DND-41 (cell line): ENCODE data around the gene ARRDC1.
"Not testable (repeated sequence)": the region's sequence is repeated elsewhere in the genome, so short reads cannot be mapped to it uniquely, and the experiment has no call there.

Experiments used
- ATAC-seq: fragments of 200-7000 bp; cut with Tn5 transposase; 3 replicates; pipeline ENCODE4 v1.9.1; 2021; ENCODE audit warnings: low read depth; ENCODE audit not compliant: insufficient read depth
- DNase-seq: peaks from one replicate; pipeline ENCODE4 v3.0.0-alpha.2; 2020
- H2AFZ ChIP-seq: 2 replicates; pipeline ENCODE4 v1.6.0; 2012; ENCODE audit warnings: low read depth, low read length
- H3K27ac ChIP-seq: 2 replicates; pipeline ENCODE4 v1.5.1; 2012; ENCODE audit warnings: low read length, inconsistent platforms
- H3K27me3 ChIP-seq: fragments of 200-600 bp; sonication (generic); 2 replicates; pipeline ENCODE4 v1.6.0; 2012; ENCODE audit warnings: low read length, mild to moderate bottlenecking, inconsistent platforms; ENCODE audit not compliant: insufficient read depth, poor library complexity
- H3K36me3 ChIP-seq: 2 replicates; pipeline ENCODE4 v1.5.1; 2012; ENCODE audit warnings: low read length, inconsistent platforms; ENCODE audit not compliant: insufficient read depth
- H3K4me1 ChIP-seq: 2 replicates; pipeline ENCODE4 v1.5.1; 2012; ENCODE audit warnings: mild to moderate bottlenecking, low read length; ENCODE audit not compliant: insufficient read depth
- H3K4me2 ChIP-seq: 2 replicates; pipeline ENCODE4 v1.6.0; 2012; ENCODE audit warnings: mild to moderate bottlenecking, moderate library complexity, low read length, inconsistent platforms; ENCODE audit not compliant: insufficient read depth
- H3K4me3 ChIP-seq, 2 experiments: fragments of 200-600 bp in 1 of 2; shearing (Covaris generic) in 1 of 2; 2 replicates each; pipeline ENCODE4 v1.5.1; 2012 to 2016; ENCODE audit warnings: inconsistent platforms in 2 of 2, low read length in 2 of 2, mild to moderate bottlenecking in 2 of 2, low read depth in 1 of 2, moderate library complexity in 1 of 2
- H3K79me2 ChIP-seq: 2 replicates; pipeline ENCODE4 v1.6.0; 2012; ENCODE audit warnings: low read length, inconsistent platforms; ENCODE audit not compliant: insufficient read depth
- H3K9ac ChIP-seq: 2 replicates; pipeline ENCODE4 v1.6.0; 2012; ENCODE audit warnings: low read depth, mild to moderate bottlenecking, inconsistent platforms, low read length, moderate library complexity
- H3K9me3 ChIP-seq: 2 replicates; pipeline ENCODE4 v1.5.1; 2012; ENCODE audit warnings: low read length, moderate library complexity, mild to moderate bottlenecking, inconsistent platforms; ENCODE audit not compliant: insufficient read depth, severe bottlenecking
- H4K20me1 ChIP-seq: 2 replicates; pipeline ENCODE4 v1.6.0; 2012; ENCODE audit warnings: low read length; ENCODE audit not compliant: insufficient read depth
- EZH2 ChIP-seq: IDR thresholded peaks from 3 replicates; pipeline ENCODE4 v1.6.1; 2012; ENCODE audit warnings: borderline replicate concordance, low read depth, mild to moderate bottlenecking, moderate library complexity, low read length, inconsistent platforms; ENCODE audit not compliant: severe bottlenecking
- TF ChIP-seq, protein P1 (sequence below): IDR thresholded peaks from 2 replicates; pipeline ENCODE4 v1.5.1; 2012; ENCODE audit warnings: borderline replicate concordance, low read length, moderate library complexity, mild to moderate bottlenecking; ENCODE audit not compliant: poor library complexity, severe bottlenecking; ENCODE audit errors: extremely low read depth

The ARRDC1 gene

DNA sequence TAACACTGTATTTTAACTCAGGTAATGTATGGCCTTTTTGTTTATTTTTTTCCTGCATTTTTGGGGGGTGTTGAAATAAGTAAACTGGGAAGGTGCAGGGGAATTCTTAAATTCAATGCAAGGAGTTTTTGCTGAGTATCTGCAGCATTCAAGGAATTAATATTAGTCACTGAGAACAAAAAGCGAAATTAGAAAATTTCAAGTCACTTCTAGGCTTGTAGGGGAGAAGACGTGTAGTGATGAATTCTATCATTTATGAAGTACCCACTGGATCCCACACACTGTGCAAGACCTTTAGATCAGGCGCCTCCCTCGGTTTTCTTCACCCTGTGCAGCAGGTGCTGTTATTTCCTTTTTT is 14.5 kb downstream of the ARRDC1 start:
- H3K36me3 ChIP-seq = peaks cover 40% of the 10 kb centered on the region
- DNase-seq (no peak), ATAC-seq (no peak)
- peak overlapping the region; percentile 92 to 97 for H3K4me3 ChIP-seq
- peaks cover 83% of the 10 kb centered on the region for H3K79me2 ChIP-seq
- peaks cover 39% of the 10 kb centered on the region for H3K4me1 ChIP-seq
- H3K27ac ChIP-seq = peak overlapping the region; percentile 35; the same call in 1 of the 2 replicates
- TF ChIP-seq, protein P1, sequence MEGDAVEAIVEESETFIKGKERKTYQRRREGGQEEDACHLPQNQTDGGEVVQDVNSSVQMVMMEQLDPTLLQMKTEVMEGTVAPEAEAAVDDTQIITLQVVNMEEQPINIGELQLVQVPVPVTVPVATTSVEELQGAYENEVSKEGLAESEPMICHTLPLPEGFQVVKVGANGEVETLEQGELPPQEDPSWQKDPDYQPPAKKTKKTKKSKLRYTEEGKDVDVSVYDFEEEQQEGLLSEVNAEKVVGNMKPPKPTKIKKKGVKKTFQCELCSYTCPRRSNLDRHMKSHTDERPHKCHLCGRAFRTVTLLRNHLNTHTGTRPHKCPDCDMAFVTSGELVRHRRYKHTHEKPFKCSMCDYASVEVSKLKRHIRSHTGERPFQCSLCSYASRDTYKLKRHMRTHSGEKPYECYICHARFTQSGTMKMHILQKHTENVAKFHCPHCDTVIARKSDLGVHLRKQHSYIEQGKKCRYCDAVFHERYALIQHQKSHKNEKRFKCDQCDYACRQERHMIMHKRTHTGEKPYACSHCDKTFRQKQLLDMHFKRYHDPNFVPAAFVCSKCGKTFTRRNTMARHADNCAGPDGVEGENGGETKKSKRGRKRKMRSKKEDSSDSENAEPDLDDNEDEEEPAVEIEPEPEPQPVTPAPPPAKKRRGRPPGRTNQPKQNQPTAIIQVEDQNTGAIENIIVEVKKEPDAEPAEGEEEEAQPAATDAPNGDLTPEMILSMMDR = no peak
- TF ChIP-seq EZH2 = no peak
- H4K20me1 ChIP-seq = peaks cover 38% of the 10 kb centered on the region
- peak overlapping the region; percentile 81 for H3K9ac ChIP-seq
- no peak overlapping the region for H2AFZ ChIP-seq
- H3K9me3 ChIP-seq = no peaks in the 10 kb centered on the region
- no peaks in the 10 kb centered on the region for H3K27me3 ChIP-seq
- H3K4me2 ChIP-seq = peak overlapping the region; percentile 74

- Histone ChIP-seq H3K4me1 (peaks cover 41% of the 10 kb centered on the region), H4K20me1 (peaks cover 38% of the 10 kb centered on the region), H3K4me2 (peak overlapping the region; percentile 74), H3K9me3 (no peaks in the 10 kb centered on the region), H3K4me3 (peak overlapping the region in 1 of 2 experiments; percentile 92; a peak in 1 of 4 replicates), H2AFZ (no peak overlapping the region), H3K9ac (peak overlapping the region; percentile 81; the same call in 1 of the 2 replicates), H3K27me3 (no peaks in the 10 kb centered on the region), H3K79me2 (peaks cover 87% of the 10 kb centered on the region), H3K27ac (no peak overlapping the region), H3K36me3 (peaks cover 35% of the 10 kb centered on the region)
- no peak for TF ChIP-seq EZH2
- TF ChIP-seq, protein P1 = no peak
- no peak for DNase-seq
- ATAC-seq = no peak
Observed at GRCh38 chr9:137620581-137620980, 15.1 kb downstream of the ARRDC1 start.

- no peak overlapping the region for H3K27ac ChIP-seq
- no peaks in the 10 kb centered on the region for H3K27me3 ChIP-seq
- peaks cover 91% of the 10 kb centered on the region for H3K79me2 ChIP-seq
- H3K9ac ChIP-seq = peak overlapping the region; percentile 3; the same call in 1 of the 2 replicates
- DNase-seq (no peak), ATAC-seq (no peak)
- H3K36me3 ChIP-seq = peaks cover 30% of the 10 kb centered on the region
- H2AFZ ChIP-seq = no peak overlapping the region
- H3K4me3 ChIP-seq = no peak overlapping the region
- no peaks in the 10 kb centered on the region for H3K9me3 ChIP-seq
- peaks cover 36% of the 10 kb centered on the region for H4K20me1 ChIP-seq
- H3K4me1 ChIP-seq = peaks cover 41% of the 10 kb centered on the region
- H3K4me2 ChIP-seq = peak overlapping the region; percentile 74; the same call in 1 of the 2 replicates
- TF ChIP-seq EZH2 = no peak
- TF ChIP-seq, protein P1 = peak; percentile 18
Observed at GRCh38 chr9:137621131-137621757, 15.8 kb downstream of the ARRDC1 start.

GRCh38 chr9:137622211-137622610 is 16.7 kb downstream of the ARRDC1 start:
- H3K27ac ChIP-seq, H2AFZ ChIP-seq, ATAC-seq, H3K9me3 ChIP-seq, DNase-seq, H3K4me2 ChIP-seq, H3K9ac ChIP-seq, H3K4me3 ChIP-seq, H3K27me3 ChIP-seq: not testable (repeated sequence)
- H3K4me1 ChIP-seq = peaks cover 31% of the 10 kb centered on the region
- H3K79me2 ChIP-seq = peaks cover 92% of the 10 kb centered on the region
- H4K20me1 ChIP-seq = peaks cover 37% of the 10 kb centered on the region
- H3K36me3 ChIP-seq = peaks cover 23% of the 10 kb centered on the region
